GM12878 (cell line): Measurements from ENCODE around the gene PAOX. TPM values are rescaled to one million over a fixed set of nuclear protein-coding genes. Genes with fewer than 3 reads are reported as not detected.
A peak's percentile ranks its signal among the peaks of the same experiment; 100 is the strongest.

Experiments used
- ATAC-seq: fragments of 200-7000 bp; cut with Tn5 transposase; 3 replicates; pipeline ENCODE4 v1.9.1; 2020; ENCODE audit warnings: mild to moderate bottlenecking, moderate library complexity
- BruUV-seq: library from RNA; stranded (reverse); fragments of 400-500 nt; replicated peaks from 2 replicates; lab custom pipeline; 2021; lab: Mats Ljungman, UMichigan
- CTCF ChIA-PET: fragments of 300-600 bp; sonication (Branson Sonifier 250); formaldehyde crosslinking; extraction: SDS; loops from one replicate; lab custom pipeline; 2021; ENCODE audit warnings: inconsistent platforms; lab: Yijun Ruan, JAX
- POLR2A ChIA-PET: fragments of 350-600 bp; formaldehyde crosslinking; extraction: SDS; loops from one replicate; lab custom pipeline; 2021; ENCODE audit warnings: inconsistent platforms; lab: Charles Lee
- RAD21 ChIA-PET: fragments of 300-600 bp; sonication (Branson Sonifier 250); formaldehyde crosslinking; loops from one replicate; lab custom pipeline; 2023; ENCODE audit warnings: antibody characterized with exemption; ENCODE audit not compliant: unreplicated experiment; lab: Charles Lee
- SMC1A ChIA-PET: fragments of 300-600 bp; sonication (Branson Sonifier 250); formaldehyde crosslinking; loops from one replicate; lab custom pipeline; 2023; ENCODE audit not compliant: unreplicated experiment, uncharacterized antibody; lab: Charles Lee
- DNase-seq: peaks from one replicate; pipeline ENCODE4 v3.0.0-alpha.2; 2011; ENCODE audit warnings: low read depth, low spot score
- FAIRE-seq: peaks from 3 replicates; lab custom pipeline; 2011; peaks lifted over from hg19 to GRCh38; lab: Jason Lieb, UNC
- H2AFZ ChIP-seq: 2 replicates; pipeline ENCODE4 v1.6.0; 2011; ENCODE audit warnings: low read depth, low read length, control low read depth; ENCODE audit not compliant: control insufficient read depth
- H3K27ac ChIP-seq: 2 replicates; pipeline ENCODE4 v1.5.1; 2011; ENCODE audit warnings: control low read depth; ENCODE audit not compliant: control insufficient read depth, insufficient read depth
- H3K27me3 ChIP-seq, 2 experiments: replicated peaks in 1 of 2; 2 replicates each; pipeline versions ENCODE4 v1.6.0 to v1.6.1; 2011; ENCODE audit warnings: low read length in 1 of 2; ENCODE audit not compliant: control insufficient read depth in 2 of 2, insufficient read depth in 2 of 2
- H3K36me3 ChIP-seq, 2 experiments: 2 replicates each; pipeline ENCODE4 v1.5.1; 2011; ENCODE audit warnings: low read length in 1 of 2; ENCODE audit not compliant: control insufficient read depth in 2 of 2, insufficient read depth in 2 of 2
- H3K4me1 ChIP-seq: 2 replicates; pipeline ENCODE4 v1.6.1; 2011; ENCODE audit warnings: mild to moderate bottlenecking, low read length, moderate library complexity, mixed read lengths; ENCODE audit not compliant: control insufficient read depth, insufficient read depth
- H3K4me2 ChIP-seq: 2 replicates; pipeline ENCODE4 v1.6.0; 2011; ENCODE audit warnings: control low read depth; ENCODE audit not compliant: control insufficient read depth, insufficient read depth
- H3K4me3 ChIP-seq: fragments of 200-600 bp; sonication (generic); 2 replicates; pipeline ENCODE4 v1.5.1; 2016
- H3K79me2 ChIP-seq: 2 replicates; pipeline ENCODE4 v1.6.0; 2011; ENCODE audit warnings: low read length; ENCODE audit not compliant: control insufficient read depth, insufficient read depth
- H3K9ac ChIP-seq: 2 replicates; pipeline ENCODE4 v1.8.0; 2011; ENCODE audit warnings: low read length, control low read depth, mixed read lengths; ENCODE audit not compliant: control insufficient read depth, insufficient read depth
- H3K9me3 ChIP-seq: replicated peaks from 3 replicates; pipeline ENCODE4 v1.5.1; 2011; ENCODE audit warnings: mild to moderate bottlenecking, low read length; ENCODE audit not compliant: control insufficient read depth, insufficient read depth
- H4K20me1 ChIP-seq: 2 replicates; pipeline ENCODE4 v1.6.0; 2011; ENCODE audit not compliant: control insufficient read depth, insufficient read depth
- BMI1 ChIP-seq: fragments of 450-650 bp; IDR thresholded peaks from 2 replicates; pipeline ENCODE4 v1.6.1; 2016; ENCODE audit warnings: mild to moderate bottlenecking, moderate library complexity, borderline replicate concordance
- BRCA1 ChIP-seq: IDR thresholded peaks from 2 replicates; pipeline ENCODE4 v1.6.1; 2011; ENCODE audit warnings: low read depth, low read length, improper control_type of control experiment
- CHD1 ChIP-seq: IDR thresholded peaks from 2 replicates; pipeline ENCODE4 v1.6.1; 2012; ENCODE audit warnings: low read depth, low read length, improper control_type of control experiment
- JUNB ChIP-seq: IDR thresholded peaks from 2 replicates; pipeline ENCODE4 v1.6.1; 2016; ENCODE audit warnings: antibody characterized with exemption, mild to moderate bottlenecking
- MYC ChIP-seq: IDR thresholded peaks from 2 replicates; pipeline ENCODE4 v1.6.1; 2011; ENCODE audit warnings: mild to moderate bottlenecking, low read length, moderate library complexity, inconsistent platforms; ENCODE audit not compliant: insufficient read depth, insufficient replicate concordance, insufficient read length, severe bottlenecking
- NR2F1 ChIP-seq: fragments of 450-650 bp; conservative IDR thresholded peaks from 2 replicates; pipeline ENCODE4 v1.6.1; 2017; ENCODE audit warnings: mild to moderate bottlenecking
- RAD21 ChIP-seq: IDR thresholded peaks from 2 replicates; pipeline ENCODE4 v1.6.1; 2011; ENCODE audit warnings: mild to moderate bottlenecking, low read depth, low read length, moderate library complexity; ENCODE audit not compliant: insufficient read depth
- RBBP5 ChIP-seq: fragments of 200-600 bp; sonication (generic); conservative IDR thresholded peaks from 2 replicates; pipeline ENCODE4 v1.6.1; 2016
- SRF ChIP-seq, 2 experiments: IDR thresholded peaks; 2 replicates each; pipeline ENCODE4 v1.6.1; 2011; ENCODE audit warnings: low read depth in 2 of 2, low read length in 2 of 2, mild to moderate bottlenecking in 1 of 2, moderate library complexity in 1 of 2
- TAF1 ChIP-seq: IDR thresholded peaks from 2 replicates; pipeline ENCODE4 v1.6.1; 2011; ENCODE audit warnings: mild to moderate bottlenecking, low read depth, low read length, borderline replicate concordance
- ZNF24 ChIP-seq: fragments of 450-650 bp; IDR thresholded peaks from 2 replicates; pipeline ENCODE4 v1.6.1; 2017; ENCODE audit warnings: antibody characterized with exemption, mild to moderate bottlenecking
- ZNF384 ChIP-seq: IDR thresholded peaks from 2 replicates; pipeline ENCODE4 v1.6.1; 2012; ENCODE audit warnings: low read depth, mild to moderate bottlenecking, low read length, improper control_type of control experiment, borderline replicate concordance
- WGBS: methylation state at CpG from one replicate; pipeline ENCODE4 v1.1.6; 2016; ENCODE audit warnings: low lambda C conversion rate; ENCODE audit not compliant: insufficient replicate concordance, insufficient coverage; ENCODE audit errors: missing lambda C conversion rate; 5-methylcytosine and 5-hydroxymethylcytosine counted together
- in situ Hi-C: fragments of 300-500 bp; cut with MboI; formaldehyde crosslinking; loops from 9 replicates; pipeline ENCODE4 v1.14.3; 2018; ENCODE audit warnings: mixed read lengths
- intact Hi-C: fragments of 100-400 bp; cut with micrococcal nuclease; formaldehyde crosslinking; loops from one replicate; pipeline ENCODE4 v1.14.2; 2022; ENCODE audit not compliant: unreplicated experiment
- polyA plus RNA-seq, 11 experiments: library from polyadenylated mRNA; depleted of rRNA in 4 of 11; unstranded in 6 of 11; stranded (reverse) in 5 of 11; fragments of >200 nt; fragmentation: Nextera tagmentation in 4 of 11; fragmentation: Illumina TruSeq in 1 of 11; extraction: Ambion mirVana in 4 of 11; extraction: Trizol in 1 of 11; gene quantifications; 1 replicate in 1 of 11; 2 replicates in 10 of 11; pipeline versions ENCODE4 v1.2.1 to v1.2.3, GENCODE V29; 2011 to 2016; ENCODE audit warnings: inconsistent platforms in 2 of 11, missing spikeins in 2 of 11, low read depth in 1 of 11
- total RNA-seq, 4 experiments: library from RNA; depleted of rRNA in 3 of 4; stranded (reverse); fragments of >200 nt in 3 of 4; fragmentation: Illumina TruSeq in 1 of 4; extraction: Trizol in 1 of 4; gene quantifications; 2 replicates each; pipeline versions ENCODE4 v1.2.1 to v1.2.3, GENCODE V29; 2013 to 2021
- TF ChIP-seq, protein P1 (sequence below): IDR thresholded peaks from 2 replicates; pipeline ENCODE4 v1.6.1; 2012; ENCODE audit warnings: low read depth, low read length, improper control_type of control experiment
- TF ChIP-seq, protein P2 (sequence below): fragments of 450-650 bp; formaldehyde crosslinking; IDR thresholded peaks from 2 replicates; pipeline ENCODE4 v1.5.0; 2022; ENCODE audit warnings: mild to moderate bottlenecking, missing genetic modification characterization

Gene PAOX
- total and polyA plus RNA-seq, 10 of the 15 experiments (the other 5 are each of a cell fraction or from before 2014, with no cell fraction given) = 1.2 to 22.2 (median 10.5) TPM

DNA sequence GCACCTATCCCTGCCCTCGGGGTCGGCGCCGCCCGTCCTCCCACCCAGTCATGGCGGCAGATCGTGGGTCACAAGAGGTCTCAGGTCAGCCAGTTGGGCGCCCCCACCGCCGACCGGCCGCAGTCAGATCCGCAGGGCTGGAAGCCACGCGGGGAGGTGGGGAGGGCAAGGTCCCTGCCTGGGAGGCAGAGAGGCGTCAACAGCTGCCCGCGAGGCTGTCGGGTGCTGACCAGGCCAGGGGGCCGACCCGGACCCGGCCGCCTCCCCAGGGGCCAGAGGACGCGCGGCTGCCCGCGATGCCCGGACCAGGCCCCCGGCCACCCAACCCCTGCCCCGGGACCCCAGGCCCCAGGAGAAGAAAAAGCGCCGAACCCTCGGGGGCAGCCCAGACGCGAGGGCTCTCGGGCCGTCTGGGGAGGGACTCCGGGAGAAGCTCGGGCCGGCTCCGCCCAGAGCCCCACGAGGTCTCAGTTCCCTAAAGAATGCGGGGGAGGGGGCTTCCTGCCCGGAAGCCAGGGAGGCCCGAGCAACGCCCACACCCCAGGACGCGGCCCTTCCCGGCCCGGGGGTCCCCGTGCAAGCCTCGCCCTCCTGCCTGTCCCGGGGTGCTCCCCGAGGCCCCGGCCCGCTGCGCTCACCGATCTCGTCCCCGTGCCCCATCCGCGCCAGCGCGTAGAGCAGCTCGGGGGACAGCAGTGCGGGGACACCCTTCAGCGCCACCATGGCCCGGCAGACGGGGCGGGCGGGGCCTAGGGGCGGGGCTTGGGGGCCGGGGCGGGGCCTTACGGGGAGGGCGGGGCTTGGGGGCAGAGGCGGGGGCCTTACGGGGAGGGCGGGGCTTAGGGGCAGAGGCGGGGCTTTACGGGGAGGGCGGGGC is 21.5 kb upstream of the PAOX start, which contains the start of gene FUOM (continued):
- TF ChIP-seq CHD1 = 0 out of 2 replicates have a peak, but pooled peaks have one; percentile 21
- TF ChIP-seq NR2F1 = peak; percentile 83
- TF ChIP-seq, protein P1, sequence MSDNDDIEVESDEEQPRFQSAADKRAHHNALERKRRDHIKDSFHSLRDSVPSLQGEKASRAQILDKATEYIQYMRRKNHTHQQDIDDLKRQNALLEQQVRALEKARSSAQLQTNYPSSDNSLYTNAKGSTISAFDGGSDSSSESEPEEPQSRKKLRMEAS = peak; percentile 44; the same call in 1 of the 2 replicates
- peak; percentile 61; the same call in 1 of the 2 replicates for TF ChIP-seq TAF1
- no peak for TF ChIP-seq RAD21

DNA sequence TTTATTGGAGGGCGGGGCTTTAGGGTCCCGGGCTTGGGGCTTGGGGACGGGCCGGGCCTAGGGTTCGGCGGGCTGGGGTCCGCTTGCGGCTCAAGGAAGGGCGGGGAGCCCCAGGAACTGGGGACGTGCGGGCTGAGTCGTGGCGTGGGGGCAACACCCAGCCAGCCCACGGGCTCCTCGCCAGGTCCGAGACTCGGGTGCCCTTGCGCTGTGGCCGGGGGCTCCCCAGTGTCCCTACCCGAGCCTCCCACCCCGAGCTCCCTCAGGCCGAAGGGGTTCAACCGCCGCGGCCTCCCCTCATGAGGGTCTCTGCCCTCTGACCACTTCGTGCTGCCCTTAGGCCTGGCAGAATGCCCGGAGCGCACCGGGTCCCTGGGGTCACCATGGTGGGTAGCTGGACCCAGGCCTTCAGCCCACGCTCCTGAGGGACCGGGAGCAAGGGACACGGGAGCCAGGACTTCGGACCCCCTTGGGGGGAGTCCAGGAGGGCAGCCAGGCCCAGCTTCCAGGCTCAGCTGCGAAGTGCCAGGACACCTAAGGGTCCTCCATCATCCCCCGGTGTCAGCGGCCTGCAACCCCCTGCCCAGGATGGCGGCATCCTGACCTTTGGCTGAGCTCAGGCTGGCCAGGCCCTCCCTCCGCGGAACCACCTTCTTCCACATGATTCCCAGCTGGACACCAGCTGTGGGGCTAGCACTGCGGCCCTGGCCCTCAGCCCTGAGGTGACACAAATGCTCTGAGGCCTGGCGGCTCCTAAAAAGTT is 20.7 kb upstream of the PAOX start:
- Histone ChIP-seq H3K4me1 (peaks cover 18% of the 10 kb centered on the region), H3K9ac (no peak overlapping the region), H3K27me3 (no peaks in the 10 kb centered on the region), H3K36me3 (peaks cover 0 to 5% of the 10 kb centered on the region in 2 experiments; a peak in 2 of 4 replicates), H3K27ac (no peak overlapping the region), H3K79me2 (no peaks in the 10 kb centered on the region; the same call in 1 of the 2 replicates), H3K4me2 (no peak overlapping the region), H2AFZ (no peak overlapping the region), H3K4me3 (no peak overlapping the region), H3K9me3 (no peaks in the 10 kb centered on the region), H4K20me1 (no peaks in the 10 kb centered on the region)
- ChIA-PET POLR2A (interaction anchor here (0.6 to 1.7 kb wide), 3 partner anchors 12 to 21 kb away, joined by 3 to 5 read pairs (median 4); partner anchors contain the start of gene PAOX), CTCF (interaction anchor here (0.7 to 1.5 kb wide), 3 partner anchors 29 to 200 kb away, joined by 3 to 7 read pairs (median 6); no protein-coding TSS in a partner anchor), RAD21 (interaction anchor here (1.0 kb wide), 1 partner anchor 30 kb away, joined by 3 read pairs; no protein-coding TSS in a partner anchor), SMC1A (interaction anchor here (0.9 kb wide), 1 partner anchor 33 kb away, joined by 3 read pairs; no protein-coding TSS in a partner anchor)
- BruUV-seq = no TSS peak
- DNase-seq (no peak), ATAC-seq (no peak), FAIRE-seq (no peak)
- intact Hi-C loops (no loop called here), in situ Hi-C loops (no loop called here)
- no peak for TF ChIP-seq BMI1
- no peak for TF ChIP-seq NR2F1
- no peak; a peak in 1 of 4 replicates for TF ChIP-seq SRF (IDR thresholded peaks at IDR 0.05; ENCODE audit: low read depth in 2 of 2, low read length in 2 of 2)
- TF ChIP-seq ZNF24 = no peak
- no peak for TF ChIP-seq RBBP5
- TF ChIP-seq, protein P2, sequence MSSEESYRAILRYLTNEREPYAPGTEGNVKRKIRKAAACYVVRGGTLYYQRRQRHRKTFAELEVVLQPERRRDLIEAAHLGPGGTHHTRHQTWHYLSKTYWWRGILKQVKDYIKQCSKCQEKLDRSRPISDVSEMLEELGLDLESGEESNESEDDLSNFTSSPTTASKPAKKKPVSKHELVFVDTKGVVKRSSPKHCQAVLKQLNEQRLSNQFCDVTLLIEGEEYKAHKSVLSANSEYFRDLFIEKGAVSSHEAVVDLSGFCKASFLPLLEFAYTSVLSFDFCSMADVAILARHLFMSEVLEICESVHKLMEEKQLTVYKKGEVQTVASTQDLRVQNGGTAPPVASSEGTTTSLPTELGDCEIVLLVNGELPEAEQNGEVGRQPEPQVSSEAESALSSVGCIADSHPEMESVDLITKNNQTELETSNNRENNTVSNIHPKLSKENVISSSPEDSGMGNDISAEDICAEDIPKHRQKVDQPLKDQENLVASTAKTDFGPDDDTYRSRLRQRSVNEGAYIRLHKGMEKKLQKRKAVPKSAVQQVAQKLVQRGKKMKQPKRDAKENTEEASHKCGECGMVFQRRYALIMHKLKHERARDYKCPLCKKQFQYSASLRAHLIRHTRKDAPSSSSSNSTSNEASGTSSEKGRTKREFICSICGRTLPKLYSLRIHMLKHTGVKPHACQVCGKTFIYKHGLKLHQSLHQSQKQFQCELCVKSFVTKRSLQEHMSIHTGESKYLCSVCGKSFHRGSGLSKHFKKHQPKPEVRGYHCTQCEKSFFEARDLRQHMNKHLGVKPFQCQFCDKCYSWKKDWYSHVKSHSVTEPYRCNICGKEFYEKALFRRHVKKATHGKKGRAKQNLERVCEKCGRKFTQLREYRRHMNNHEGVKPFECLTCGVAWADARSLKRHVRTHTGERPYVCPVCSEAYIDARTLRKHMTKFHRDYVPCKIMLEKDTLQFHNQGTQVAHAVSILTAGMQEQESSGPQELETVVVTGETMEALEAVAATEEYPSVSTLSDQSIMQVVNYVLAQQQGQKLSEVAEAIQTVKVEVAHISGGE = no peak
- no peak for TF ChIP-seq BRCA1
- TF ChIP-seq MYC = no peak
- no peak for TF ChIP-seq JUNB
- no peak for TF ChIP-seq ZNF384
- 97% methylated on average over 25 of the region's 41 CpGs for WGBS
